Stomach smooth muscle (tissue), 2 donors: Measurements from ENCODE around the gene WBP1L.
"Not testable (repeated sequence)": the region's sequence is repeated elsewhere in the genome, so short reads cannot be mapped to it uniquely, and the experiment has no call there.

ENCODE experiments used
- H3K27ac ChIP-seq: one replicate; pipeline ENCODE4 v1.7.0; 2013; ENCODE audit warnings: mild to moderate bottlenecking, low read length, inconsistent platforms
- H3K27me3 ChIP-seq, 2 donors: one replicate each; pipeline ENCODE4 v1.7.0; 2013; ENCODE audit warnings: low read length in 2 of 2; ENCODE audit not compliant: insufficient read depth in 2 of 2, control insufficient read depth in 1 of 2
- H3K36me3 ChIP-seq, 2 donors: one replicate each; pipeline ENCODE4 v1.7.0; 2013; ENCODE audit warnings: low read length in 2 of 2; ENCODE audit not compliant: control insufficient read depth in 2 of 2, insufficient read depth in 2 of 2
- H3K4me1 ChIP-seq: one replicate; pipeline ENCODE4 v1.7.0; 2013; ENCODE audit warnings: low read length; ENCODE audit not compliant: control insufficient read depth, insufficient read depth
- H3K4me3 ChIP-seq, 2 donors: one replicate each; pipeline ENCODE4 v1.7.0; 2013; ENCODE audit warnings: low read length in 2 of 2
- H3K9ac ChIP-seq, 2 donors: one replicate each; pipeline ENCODE4 v1.7.0; 2013; ENCODE audit warnings: low read length in 2 of 2, mild to moderate bottlenecking in 1 of 2
- H3K9me3 ChIP-seq, 2 donors: one replicate each; pipeline ENCODE4 v1.7.0; 2013; ENCODE audit warnings: low read length in 2 of 2; ENCODE audit not compliant: control insufficient read depth in 2 of 2
- donor health status: healthy.
- donor health status: Pancreatic carcinoma.

The WBP1L gene

GRCh38 chr10:102827597-102827975 lies 83.8 kb downstream of the WBP1L start:
- H3K4me3 ChIP-seq, result no peak overlapping the region
- no peaks in the 10 kb centered on the region for H3K9me3 ChIP-seq
- peaks cover 0 to 2% of the 10 kb centered on the region in 2 donors for H3K36me3 ChIP-seq
- no peak overlapping the region for H3K9ac ChIP-seq
- no peak overlapping the region for H3K27ac ChIP-seq
- H3K4me1 ChIP-seq, result no peaks in the 10 kb centered on the region
- no peaks in the 10 kb centered on the region for H3K27me3 ChIP-seq

- H3K36me3 ChIP-seq, result peaks cover 0 to 2% of the 10 kb centered on the region in 2 donors
- H3K27me3 ChIP-seq, result peaks cover 0 to 3% of the 10 kb centered on the region in 2 donors
- no peak overlapping the region for H3K4me3 ChIP-seq
- peaks cover 9% of the 10 kb centered on the region for H3K4me1 ChIP-seq
- H3K9ac ChIP-seq, result no peak overlapping the region
- H3K27ac ChIP-seq, result no peak overlapping the region
- H3K9me3 ChIP-seq, result no peaks in the 10 kb centered on the region
These were observed 87.7 kb downstream of the WBP1L start for GRCh38 chr10:102831322-102832071.

- Histone ChIP-seq H3K27ac (no peak overlapping the region), H3K9ac (no peak overlapping the region), H3K27me3 (peaks cover 0 to 3% of the 10 kb centered on the region in 2 donors), H3K9me3 (no peaks in the 10 kb centered on the region), H3K4me3 (no peak overlapping the region), H3K4me1 (peaks cover 9% of the 10 kb centered on the region), H3K36me3 (peaks cover 0 to 2% of the 10 kb centered on the region in 2 donors)
These were observed 88.5 kb downstream of the WBP1L start for GRCh38 chr10:102832248-102832647.

- Histone ChIP-seq H3K36me3 (peaks cover 0 to 2% of the 10 kb centered on the region in 2 donors), H3K4me1 (peaks cover 9% of the 10 kb centered on the region), H3K4me3 (no peak overlapping the region), H3K9me3 (peaks cover 0 to 4% of the 10 kb centered on the region in 2 donors), H3K27me3 (peaks cover 0 to 3% of the 10 kb centered on the region in 2 donors), H3K9ac (no peak overlapping the region), H3K27ac (no peak overlapping the region)
These were observed 89.2 kb downstream of the WBP1L start for GRCh38 chr10:102832987-102833386.

- Histone ChIP-seq H3K27ac (no peak overlapping the region), H3K4me3 (no peak overlapping the region), H3K36me3 (peaks cover 0 to 2% of the 10 kb centered on the region in 2 donors), H3K27me3 (peaks cover 0 to 3% of the 10 kb centered on the region in 2 donors), H3K9me3 (peaks cover 2 to 4% of the 10 kb centered on the region in 2 donors), H3K9ac (no peak overlapping the region), H3K4me1 (peaks cover 9% of the 10 kb centered on the region)
These were observed 90.4 kb downstream of the WBP1L start for GRCh38 chr10:102834143-102834542.

DNA sequence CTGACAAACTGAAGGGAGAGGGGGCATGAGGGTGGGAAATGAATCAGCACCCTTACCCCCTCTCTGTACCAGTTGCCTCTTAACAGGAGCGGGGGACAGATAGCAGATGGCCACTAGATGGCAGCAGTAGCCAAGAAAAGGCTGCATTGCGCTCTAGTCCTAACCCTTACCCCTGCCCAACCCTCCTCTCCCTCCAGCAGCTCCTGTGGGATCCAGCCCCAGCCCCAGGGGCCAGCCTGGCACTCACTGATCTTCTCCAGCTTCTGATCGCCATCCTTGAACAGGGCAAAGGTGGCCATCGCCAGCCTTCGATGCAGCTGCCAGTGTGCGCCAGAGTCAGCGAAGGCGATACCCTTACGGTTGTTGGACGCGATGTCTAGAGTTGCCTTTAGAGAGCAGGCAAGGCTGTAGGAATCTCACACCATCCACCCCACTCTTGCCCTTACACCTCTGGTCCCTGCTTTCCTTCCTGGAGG lies 91.3 kb downstream of the WBP1L start:
- H3K9ac ChIP-seq, result peak overlapping the region in 1 of 2 donors; percentile 42
- H3K36me3 ChIP-seq, result no peaks in the 10 kb centered on the region
- peaks cover 9% of the 10 kb centered on the region for H3K4me1 ChIP-seq
- H3K9me3 ChIP-seq, result peaks cover 2 to 4% of the 10 kb centered on the region in 2 donors
- no peak overlapping the region for H3K27ac ChIP-seq
- peak overlapping the region in 1 of 2 donors; percentile 35 for H3K4me3 ChIP-seq
- peaks cover 0 to 3% of the 10 kb centered on the region in 2 donors for H3K27me3 ChIP-seq

GRCh38 chr10:102837230-102837721 lies 93.5 kb downstream of the WBP1L start, which contains the start of gene CYP17A1:
Gene CYP17A1, minus strand, starts transcription at chr10:102837413. Its CDS starts 52 bp downstream, at chr10:102837361.
- Histone ChIP-seq H3K4me3 (no peak within 1 kb of the TSS), H3K4me1 (peaks cover 9% of the 10 kb centered on the region), H3K9me3 (peaks cover 2 to 4% of the 10 kb centered on the region in 2 donors), H3K36me3 (no peaks in the 10 kb centered on the region), H3K9ac (no peak within 1 kb of the TSS), H3K27ac (no peak within 1 kb of the TSS), H3K27me3 (peaks cover 0 to 3% of the 10 kb centered on the region in 2 donors)

DNA sequence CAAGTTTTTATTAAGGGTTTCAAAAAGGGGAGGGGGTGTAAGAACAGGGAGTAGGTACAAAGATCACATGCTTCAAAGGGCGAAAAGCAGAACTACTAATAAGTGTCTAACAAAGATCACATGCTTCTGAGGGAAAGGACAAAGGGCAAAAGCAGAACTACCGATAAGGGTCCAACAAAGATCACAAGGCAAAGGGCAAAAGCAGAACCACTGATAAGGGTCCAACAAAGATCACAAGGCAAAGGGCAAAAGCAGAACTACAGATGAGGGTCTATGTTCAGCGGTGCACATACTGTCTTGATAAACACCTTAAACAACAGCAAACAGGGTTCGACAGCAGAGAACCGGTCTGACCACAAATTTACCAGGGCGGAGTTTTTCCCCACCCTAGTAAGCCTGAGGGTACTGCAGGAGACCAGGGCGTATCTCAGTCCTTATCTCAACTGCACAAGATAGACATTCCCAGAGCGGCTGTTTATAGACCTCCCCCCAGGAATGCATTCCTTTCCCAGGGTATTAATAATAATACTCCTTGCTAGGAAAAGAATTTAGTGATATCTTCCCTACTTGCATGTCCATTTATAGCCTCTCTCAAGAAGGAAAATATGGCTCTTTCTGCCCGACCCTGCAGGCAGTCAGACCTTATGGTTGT lies 94.7 kb downstream of the WBP1L start:
- H3K36me3 ChIP-seq, H3K4me3 ChIP-seq, H3K9ac ChIP-seq, H3K4me1 ChIP-seq, H3K27me3 ChIP-seq, H3K27ac ChIP-seq, H3K9me3 ChIP-seq: not testable (repeated sequence)

DNA sequence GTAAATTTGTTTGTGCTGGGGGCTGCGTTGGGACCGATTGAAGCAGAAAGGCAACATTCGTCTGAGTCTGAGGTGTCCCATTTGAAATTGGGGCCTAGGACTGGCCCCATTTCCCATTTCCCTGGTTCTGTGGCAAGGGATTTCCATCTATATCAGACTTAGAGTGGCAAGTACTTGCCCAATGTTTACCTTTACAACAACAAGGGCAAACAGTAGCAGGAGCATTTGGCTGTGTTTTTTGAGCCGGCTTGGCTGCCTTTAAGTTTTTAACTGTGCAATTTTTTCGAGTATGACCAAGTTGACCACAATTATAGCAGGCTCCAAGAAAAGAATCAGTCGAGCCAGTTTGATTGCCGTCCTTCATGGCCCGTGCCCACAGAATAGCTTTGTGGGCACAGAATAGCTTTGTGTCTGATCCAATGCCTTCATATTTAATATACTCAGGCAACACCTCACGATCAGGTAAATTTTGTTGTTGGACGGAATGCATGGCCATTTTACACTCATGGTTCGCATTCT lies 98.1 kb downstream of the WBP1L start:
- Histone ChIP-seq H3K27me3 (peaks cover 0 to 3% of the 10 kb centered on the region in 2 donors), H3K9ac (no peak overlapping the region), H3K4me3 (no peak overlapping the region), H3K27ac (no peak overlapping the region), H3K36me3 (no peaks in the 10 kb centered on the region), H3K9me3 (peaks cover 2 to 4% of the 10 kb centered on the region in 2 donors), H3K4me1 (no peaks in the 10 kb centered on the region)

- not testable (repeated sequence) for H3K9ac ChIP-seq, H3K27me3 ChIP-seq, H3K27ac ChIP-seq, H3K9me3 ChIP-seq, H3K4me1 ChIP-seq, H3K4me3 ChIP-seq, H3K36me3 ChIP-seq
These were observed 99.4 kb downstream of the WBP1L start for GRCh38 chr10:102843139-102843538.
